PFSK-1 (cell line): ENCODE data around the gene CTNNBL1.

Experiments
- POLR2AphosphoS5 ChIP-seq: IDR thresholded peaks from 2 replicates; pipeline ENCODE4 v1.6.1; 2012; ENCODE audit warnings: low read depth, mild to moderate bottlenecking, control low read depth, low read length, moderate library complexity
- TAF1 ChIP-seq: IDR thresholded peaks from 2 replicates; pipeline ENCODE4 v1.6.1; 2012; ENCODE audit warnings: low read length, control low read depth, borderline replicate concordance; ENCODE audit not compliant: insufficient read depth

GRCh38 chr20:37726971-37727956, 33.4 kb downstream of the CTNNBL1 start:
- no peak for TF ChIP-seq POLR2AphosphoS5
- no peak for TF ChIP-seq TAF1
